Panc1 (cell line): ENCODE data around the gene CLBA1. TPM values are rescaled to one million over a fixed set of nuclear protein-coding genes. Genes with fewer than 3 reads are reported as not detected.

Experiments
- ATAC-seq: fragments of 200-7000 bp; cut with Tn5 transposase; 2 replicates; pipeline ENCODE4 v1.9.1; 2020; ENCODE audit warnings: mild to moderate bottlenecking, moderate library complexity
- BruUV-seq: library from RNA; stranded (reverse); fragments of 400-500 nt; replicated peaks from 2 replicates; lab custom pipeline; 2021; lab: Mats Ljungman, UMichigan
- CTCF ChIA-PET: fragments of 300-600 bp; sonication (Branson Sonifier 250); formaldehyde crosslinking; loops from one replicate; lab custom pipeline; 2022; ENCODE audit warnings: antibody characterized with exemption; lab: Charles Lee
- POLR2A ChIA-PET: fragments of 300-600 bp; sonication (Branson Sonifier 250); formaldehyde crosslinking; loops from one replicate; lab custom pipeline; 2022; ENCODE audit warnings: antibody characterized with exemption; lab: Charles Lee
- DNase-seq: peaks from one replicate; pipeline ENCODE4 v3.0.0-alpha.2; 2010; ENCODE audit warnings: low read depth, low spot score
- H3K27ac ChIP-seq: 2 replicates; pipeline ENCODE4 v1.5.1; 2011; ENCODE audit warnings: mild to moderate bottlenecking, low read length, inconsistent platforms
- H3K27me3 ChIP-seq: fragments of 200-500 bp; sonication (Bioruptor generic); 2 replicates; pipeline ENCODE4 v1.6.0; 2014; ENCODE audit warnings: low read length, inconsistent platforms; ENCODE audit not compliant: control insufficient read depth, insufficient read depth
- H3K36me3 ChIP-seq: fragments of 200-500 bp; sonication (Bioruptor generic); 2 replicates; pipeline ENCODE4 v1.5.1; 2014; ENCODE audit warnings: inconsistent platforms, mild to moderate bottlenecking, low read length, moderate library complexity; ENCODE audit not compliant: control insufficient read depth, insufficient read depth
- H3K4me1 ChIP-seq: 2 replicates; pipeline ENCODE4 v1.5.1; 2011; ENCODE audit warnings: inconsistent platforms, mild to moderate bottlenecking, low read length, moderate library complexity; ENCODE audit not compliant: control insufficient read depth, insufficient read depth
- H3K4me3 ChIP-seq, 2 experiments: 2 replicates each; pipeline ENCODE4 v1.5.1; 2011 to 2012; ENCODE audit warnings: low read depth in 2 of 2, low read length in 2 of 2, mild to moderate bottlenecking in 2 of 2, inconsistent platforms in 1 of 2, moderate library complexity in 1 of 2
- H3K9me3 ChIP-seq: fragments of 200-500 bp; sonication (Bioruptor generic); 2 replicates; pipeline ENCODE4 v1.5.1; 2014; ENCODE audit warnings: low read depth, mild to moderate bottlenecking, inconsistent platforms, low read length, moderate library complexity; ENCODE audit not compliant: control insufficient read depth, insufficient read depth
- CTCF ChIP-seq: fragments of 450-650 bp; IDR thresholded peaks from 2 replicates; pipeline ENCODE4 v1.5.1; 2017; ENCODE audit warnings: mild to moderate bottlenecking
- POLR2AphosphoS5 ChIP-seq: IDR thresholded peaks from 2 replicates; pipeline ENCODE4 v1.6.1; 2012; ENCODE audit warnings: mild to moderate bottlenecking, low read depth, low read length, moderate library complexity
- SIN3A ChIP-seq: IDR thresholded peaks from 2 replicates; pipeline ENCODE4 v1.6.1; 2012; ENCODE audit warnings: low read depth, mild to moderate bottlenecking, low read length, moderate library complexity, borderline replicate concordance; ENCODE audit not compliant: insufficient read depth
- TCF7L2 ChIP-seq: IDR thresholded peaks from 2 replicates; pipeline ENCODE4 v1.6.1; 2011; ENCODE audit warnings: mild to moderate bottlenecking, low read depth, low read length, inconsistent platforms
- in situ Hi-C: cut with HindIII; loops from 2 replicates; pipeline ENCODE4 v1.10.0; 2016; ENCODE audit warnings: low sequenced_read_pairs, low pct_unique_long_range_greater_than_20kb
- intact Hi-C: fragments of 100-400 bp; cut with micrococcal nuclease; formaldehyde crosslinking; loops from one replicate; pipeline ENCODE4 v1.10.0; 2022; ENCODE audit not compliant: unreplicated experiment
- total RNA-seq: library from RNA; stranded (reverse); gene quantifications from one replicate; pipeline ENCODE4 v1.2.1, GENCODE V29; 2021; ENCODE audit not compliant: unreplicated experiment
- TF ChIP-seq, protein P1 (sequence below), 2 experiments: IDR thresholded peaks; 2 replicates each; pipeline ENCODE4 v1.6.1; 2011 to 2012; ENCODE audit warnings: low read depth in 2 of 2, control low read depth in 1 of 2, low read length in 1 of 2, mild to moderate bottlenecking in 1 of 2, moderate library complexity in 1 of 2; ENCODE audit not compliant: insufficient read depth in 1 of 2

CLBA1 gene
- total RNA-seq, 1 experiment from 2014 or later = 13.8 TPM

- H3K27me3 ChIP-seq = no peaks in the 10 kb centered on the region
- POLR2A ChIA-PET = no interaction called here
- H3K27ac ChIP-seq = no peak overlapping the region
- TF ChIP-seq POLR2AphosphoS5 = no peak
- TF ChIP-seq TCF7L2 = no peak
- TF ChIP-seq, protein P1, sequence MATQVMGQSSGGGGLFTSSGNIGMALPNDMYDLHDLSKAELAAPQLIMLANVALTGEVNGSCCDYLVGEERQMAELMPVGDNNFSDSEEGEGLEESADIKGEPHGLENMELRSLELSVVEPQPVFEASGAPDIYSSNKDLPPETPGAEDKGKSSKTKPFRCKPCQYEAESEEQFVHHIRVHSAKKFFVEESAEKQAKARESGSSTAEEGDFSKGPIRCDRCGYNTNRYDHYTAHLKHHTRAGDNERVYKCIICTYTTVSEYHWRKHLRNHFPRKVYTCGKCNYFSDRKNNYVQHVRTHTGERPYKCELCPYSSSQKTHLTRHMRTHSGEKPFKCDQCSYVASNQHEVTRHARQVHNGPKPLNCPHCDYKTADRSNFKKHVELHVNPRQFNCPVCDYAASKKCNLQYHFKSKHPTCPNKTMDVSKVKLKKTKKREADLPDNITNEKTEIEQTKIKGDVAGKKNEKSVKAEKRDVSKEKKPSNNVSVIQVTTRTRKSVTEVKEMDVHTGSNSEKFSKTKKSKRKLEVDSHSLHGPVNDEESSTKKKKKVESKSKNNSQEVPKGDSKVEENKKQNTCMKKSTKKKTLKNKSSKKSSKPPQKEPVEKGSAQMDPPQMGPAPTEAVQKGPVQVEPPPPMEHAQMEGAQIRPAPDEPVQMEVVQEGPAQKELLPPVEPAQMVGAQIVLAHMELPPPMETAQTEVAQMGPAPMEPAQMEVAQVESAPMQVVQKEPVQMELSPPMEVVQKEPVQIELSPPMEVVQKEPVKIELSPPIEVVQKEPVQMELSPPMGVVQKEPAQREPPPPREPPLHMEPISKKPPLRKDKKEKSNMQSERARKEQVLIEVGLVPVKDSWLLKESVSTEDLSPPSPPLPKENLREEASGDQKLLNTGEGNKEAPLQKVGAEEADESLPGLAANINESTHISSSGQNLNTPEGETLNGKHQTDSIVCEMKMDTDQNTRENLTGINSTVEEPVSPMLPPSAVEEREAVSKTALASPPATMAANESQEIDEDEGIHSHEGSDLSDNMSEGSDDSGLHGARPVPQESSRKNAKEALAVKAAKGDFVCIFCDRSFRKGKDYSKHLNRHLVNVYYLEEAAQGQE (IDR thresholded peaks at IDR 0.05; ENCODE audit: insufficient read depth in 1 of 2, low read depth in 2 of 2, low read length in 1 of 2) = no peak
- no peak for TF ChIP-seq CTCF
- no peak for TF ChIP-seq SIN3A
- no peaks in the 10 kb centered on the region for H3K4me1 ChIP-seq
- no peaks in the 10 kb centered on the region for H3K36me3 ChIP-seq
- intact Hi-C loops = no loop called here
- ATAC-seq (no peak), DNase-seq (no peak)
- CTCF ChIA-PET = no interaction called here
- no peaks in the 10 kb centered on the region for H3K9me3 ChIP-seq
- in situ Hi-C loops = no loop called here
- no TSS peak for BruUV-seq
- no peak overlapping the region for H3K4me3 ChIP-seq
Measured at GRCh38 chr14:104993306-104993705, 7.7 kb downstream of the CLBA1 start.

DNA sequence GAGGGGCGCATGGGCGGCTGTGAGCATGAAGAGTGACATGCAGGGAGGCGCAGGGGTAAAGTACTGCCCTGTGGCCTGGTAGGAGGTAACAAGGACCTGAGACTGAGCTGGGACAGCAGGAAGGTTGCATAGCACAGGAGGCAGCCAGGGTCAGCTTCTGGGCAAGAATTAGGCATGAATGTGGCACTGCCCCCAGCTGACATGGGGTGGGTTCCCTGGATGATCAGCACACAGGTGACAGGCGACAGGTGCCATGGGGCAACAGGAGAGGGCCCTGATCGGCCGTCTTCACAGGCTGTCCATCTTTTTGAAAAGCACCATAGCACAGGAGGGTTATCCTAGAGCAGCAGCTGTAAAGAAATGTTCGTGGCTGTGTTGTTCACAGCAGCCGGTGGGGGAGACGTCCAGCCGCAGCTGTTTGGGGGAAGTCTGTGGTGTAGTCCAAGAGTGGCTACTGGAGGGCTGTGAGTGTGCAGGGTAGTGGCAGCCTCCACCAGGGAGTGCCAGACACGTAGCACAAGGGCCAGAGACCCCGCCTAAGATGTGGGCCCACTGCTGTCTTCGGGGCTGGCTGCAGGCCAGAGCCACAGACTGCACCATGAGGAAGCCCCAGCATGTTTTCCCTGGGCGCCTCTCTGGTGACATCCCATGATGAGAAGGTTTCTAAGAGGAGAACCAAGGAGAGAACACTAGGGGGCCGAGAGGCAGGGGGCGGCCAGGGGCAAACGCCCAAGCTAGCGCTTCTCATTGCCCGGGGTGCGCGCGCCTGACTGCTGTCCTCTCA is 8.4 kb downstream of the CLBA1 start:
- CTCF ChIA-PET = no interaction called here
- ATAC-seq = no peak

More for the DNA sequence above, 8.4 kb downstream of the CLBA1 start:
- H3K27ac ChIP-seq = no peak overlapping the region
- no TSS peak for BruUV-seq
- H3K4me1 ChIP-seq = no peaks in the 10 kb centered on the region
- no peak overlapping the region for H3K4me3 ChIP-seq
- TF ChIP-seq CTCF (no peak), SIN3A (no peak), TCF7L2 (no peak), POLR2AphosphoS5 (no peak; the same call in 1 of the 2 replicates)
- TF ChIP-seq, protein P1 (IDR thresholded peaks at IDR 0.05; ENCODE audit: insufficient read depth in 1 of 2, low read depth in 2 of 2, low read length in 1 of 2) = no peak
- DNase-seq = no peak
- in situ Hi-C loops (no loop called here), intact Hi-C loops (no loop called here)
- H3K36me3 ChIP-seq = no peaks in the 10 kb centered on the region
- H3K27me3 ChIP-seq = no peaks in the 10 kb centered on the region
- POLR2A ChIA-PET = no interaction called here
- H3K9me3 ChIP-seq = no peaks in the 10 kb centered on the region
